Nephron progenitor cell (in vitro differentiated cells): Measurements from ENCODE around the gene FSTL4.

Experiments
- DNase-seq: peaks from one replicate; pipeline ENCODE4 v3.0.0; 2021
- H3K27ac Mint-ChIP-seq: 2 replicates; pipeline ENCODE4 v1.8.0; 2021; ENCODE audit warnings: mild to moderate bottlenecking, moderate library complexity, mixed read lengths
- H3K27me3 Mint-ChIP-seq: 2 replicates; pipeline ENCODE4 v1.8.0; 2021; ENCODE audit warnings: mild to moderate bottlenecking, low read depth, mixed read lengths; ENCODE audit not compliant: poor library complexity
- H3K36me3 Mint-ChIP-seq: 2 replicates; pipeline ENCODE4 v1.8.0; 2021; ENCODE audit warnings: low read depth, mixed read lengths
- H3K4me1 Mint-ChIP-seq: 2 replicates; pipeline ENCODE4 v1.8.0; 2021; ENCODE audit warnings: mixed read lengths
- H3K4me3 Mint-ChIP-seq: 2 replicates; pipeline ENCODE4 v1.8.0; 2021; ENCODE audit warnings: mild to moderate bottlenecking, moderate library complexity, mixed read lengths
- H3K9me3 Mint-ChIP-seq: 2 replicates; pipeline ENCODE4 v1.8.0; 2021; ENCODE audit warnings: mild to moderate bottlenecking, moderate library complexity, mixed read lengths
- TF ChIP-seq, protein P1 (sequence below): fragments of 200-600 bp; sonication (generic); IDR thresholded peaks from 2 replicates; pipeline ENCODE4 v1.5.0; 2021; ENCODE audit warnings: antibody characterized with exemption

FSTL4 gene

DNA sequence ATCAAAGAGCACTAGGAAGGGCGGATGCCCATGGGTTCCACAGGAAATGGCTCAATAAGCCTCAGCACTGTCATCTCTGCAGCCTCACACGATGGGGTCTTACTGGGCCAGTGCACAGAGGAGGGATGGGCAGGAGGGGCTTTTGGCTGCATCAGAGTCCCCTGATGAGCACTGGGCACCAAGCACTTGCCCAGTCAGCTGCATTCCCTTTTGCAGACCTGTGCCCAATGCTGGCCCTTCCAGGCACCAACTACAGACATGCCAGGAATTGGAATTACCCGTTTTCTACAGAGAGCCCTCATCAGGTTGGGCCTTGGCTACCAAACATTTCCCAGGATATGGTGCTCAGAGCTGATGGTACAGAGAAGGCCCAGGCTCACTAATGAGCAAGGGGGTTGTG lies 378.1 kb downstream of the FSTL4 start:
- no peaks in the 10 kb centered on the region for H3K9me3 Mint-ChIP-seq

DNA sequence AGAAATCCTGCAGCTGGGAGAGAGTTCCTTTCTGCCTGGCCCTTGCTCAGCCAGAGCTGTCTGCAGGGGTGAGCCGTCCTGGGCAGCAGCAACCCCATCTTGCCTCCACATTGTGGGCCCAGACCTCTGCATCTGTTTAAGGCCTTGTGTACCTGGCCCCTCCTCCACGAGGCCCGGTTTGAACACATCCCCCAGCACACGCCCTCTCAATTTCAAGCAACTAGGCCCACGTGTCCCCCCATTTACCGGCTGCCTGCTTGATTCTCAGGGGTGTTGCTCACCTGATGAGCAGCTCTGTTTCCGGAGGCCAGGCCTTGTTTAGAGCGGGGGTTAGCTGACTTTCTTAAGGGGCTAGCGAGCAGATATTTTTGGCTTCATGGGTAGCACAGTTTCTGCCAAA lies 378.7 kb downstream of the FSTL4 start:
- no peak overlapping the region for H3K4me3 Mint-ChIP-seq

More for the DNA sequence above, 378.1 kb downstream of the FSTL4 start:
- Mint-ChIP-seq H3K27me3 (peaks cover 12% of the 10 kb centered on the region), H3K4me1 (peaks cover 7% of the 10 kb centered on the region), H3K36me3 (no peaks in the 10 kb centered on the region), H3K27ac (no peak overlapping the region), H3K4me3 (no peak overlapping the region)
- no peak for DNase-seq
- TF ChIP-seq, protein P1, sequence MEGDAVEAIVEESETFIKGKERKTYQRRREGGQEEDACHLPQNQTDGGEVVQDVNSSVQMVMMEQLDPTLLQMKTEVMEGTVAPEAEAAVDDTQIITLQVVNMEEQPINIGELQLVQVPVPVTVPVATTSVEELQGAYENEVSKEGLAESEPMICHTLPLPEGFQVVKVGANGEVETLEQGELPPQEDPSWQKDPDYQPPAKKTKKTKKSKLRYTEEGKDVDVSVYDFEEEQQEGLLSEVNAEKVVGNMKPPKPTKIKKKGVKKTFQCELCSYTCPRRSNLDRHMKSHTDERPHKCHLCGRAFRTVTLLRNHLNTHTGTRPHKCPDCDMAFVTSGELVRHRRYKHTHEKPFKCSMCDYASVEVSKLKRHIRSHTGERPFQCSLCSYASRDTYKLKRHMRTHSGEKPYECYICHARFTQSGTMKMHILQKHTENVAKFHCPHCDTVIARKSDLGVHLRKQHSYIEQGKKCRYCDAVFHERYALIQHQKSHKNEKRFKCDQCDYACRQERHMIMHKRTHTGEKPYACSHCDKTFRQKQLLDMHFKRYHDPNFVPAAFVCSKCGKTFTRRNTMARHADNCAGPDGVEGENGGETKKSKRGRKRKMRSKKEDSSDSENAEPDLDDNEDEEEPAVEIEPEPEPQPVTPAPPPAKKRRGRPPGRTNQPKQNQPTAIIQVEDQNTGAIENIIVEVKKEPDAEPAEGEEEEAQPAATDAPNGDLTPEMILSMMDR: no peak

DNA sequence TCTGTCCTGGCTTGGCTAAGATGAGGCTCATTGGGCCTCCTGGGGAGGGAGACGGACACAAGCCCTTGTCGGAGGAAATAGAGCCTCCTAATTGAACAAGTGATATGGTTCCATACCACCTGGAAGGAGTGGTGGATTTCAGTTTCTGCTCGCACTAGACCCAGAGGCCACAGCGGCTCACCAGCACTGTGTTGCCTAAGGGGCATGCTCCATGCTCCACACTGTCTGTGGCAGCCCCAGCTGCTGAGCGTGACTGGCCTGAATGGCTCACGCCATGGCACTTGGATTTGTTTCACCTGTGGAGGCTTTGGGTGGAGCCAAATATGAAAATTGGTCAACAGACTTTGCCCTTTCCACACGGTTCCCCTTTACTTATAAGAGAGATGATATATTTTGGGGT lies 379.4 kb downstream of the FSTL4 start:
- TF ChIP-seq, protein P1: no peak
- H3K36me3 Mint-ChIP-seq: no peaks in the 10 kb centered on the region
- H3K27ac Mint-ChIP-seq: no peak overlapping the region
- no peaks in the 10 kb centered on the region for H3K9me3 Mint-ChIP-seq
- H3K4me3 Mint-ChIP-seq: no peak overlapping the region
- no peak for DNase-seq
- H3K4me1 Mint-ChIP-seq: peaks cover 7% of the 10 kb centered on the region
- peaks cover 12% of the 10 kb centered on the region for H3K27me3 Mint-ChIP-seq

More for the DNA sequence above, 378.7 kb downstream of the FSTL4 start:
- H3K9me3 Mint-ChIP-seq: no peaks in the 10 kb centered on the region
- H3K27me3 Mint-ChIP-seq: peaks cover 12% of the 10 kb centered on the region
- no peaks in the 10 kb centered on the region for H3K36me3 Mint-ChIP-seq
- TF ChIP-seq, protein P1: no peak
- no peak overlapping the region for H3K27ac Mint-ChIP-seq
- no peak for DNase-seq
- peaks cover 7% of the 10 kb centered on the region for H3K4me1 Mint-ChIP-seq

DNA sequence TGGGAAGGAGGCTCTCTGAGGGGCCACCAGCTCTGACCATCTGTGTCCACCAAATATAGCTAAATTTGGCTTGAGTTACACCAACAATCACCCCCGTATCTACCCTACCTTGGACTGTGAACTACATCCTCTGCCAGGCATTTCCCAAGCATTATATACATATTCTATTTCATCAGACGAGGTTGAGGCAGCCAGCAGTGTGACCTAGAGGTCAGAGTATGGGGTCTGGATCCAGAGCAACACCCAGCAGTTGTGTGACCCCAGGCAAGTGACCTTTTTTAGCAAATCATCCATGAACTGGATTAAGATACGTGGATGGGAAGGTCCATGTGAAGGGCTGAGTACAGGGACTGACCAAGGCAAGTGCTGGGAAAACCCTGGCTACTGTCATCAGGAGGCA lies 379.9 kb downstream of the FSTL4 start:
- Mint-ChIP-seq H3K36me3 (no peaks in the 10 kb centered on the region), H3K9me3 (no peaks in the 10 kb centered on the region), H3K4me1 (peaks cover 7% of the 10 kb centered on the region), H3K27me3 (peaks cover 15% of the 10 kb centered on the region), H3K4me3 (no peak overlapping the region), H3K27ac (no peak overlapping the region)
- DNase-seq: no peak
- TF ChIP-seq, protein P1: no peak

DNA sequence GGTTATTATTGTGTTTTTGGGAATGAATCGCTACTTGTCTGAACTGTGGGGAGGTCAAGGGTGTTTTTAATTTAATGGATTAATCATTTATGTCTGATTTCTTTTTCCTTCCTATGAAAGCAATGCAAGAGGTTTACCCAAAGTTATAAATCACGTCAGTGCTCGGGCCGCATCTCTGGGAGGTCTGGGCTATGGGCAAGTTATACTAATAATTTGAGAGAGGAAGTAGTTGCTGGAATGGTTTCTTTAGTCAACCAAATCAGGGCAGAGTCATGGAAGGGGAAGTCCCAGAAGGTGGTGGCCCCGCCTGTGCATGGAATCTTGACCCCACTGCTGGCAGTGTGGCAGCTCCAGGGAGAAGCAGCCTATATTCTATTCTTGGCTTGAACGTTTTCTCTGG lies 380.3 kb downstream of the FSTL4 start:
- no peak for DNase-seq
- Mint-ChIP-seq H3K27ac (no peak overlapping the region), H3K9me3 (no peaks in the 10 kb centered on the region), H3K27me3 (peaks cover 11% of the 10 kb centered on the region), H3K4me1 (peaks cover 7% of the 10 kb centered on the region), H3K4me3 (no peak overlapping the region), H3K36me3 (no peaks in the 10 kb centered on the region)
- TF ChIP-seq, protein P1: no peak

DNA sequence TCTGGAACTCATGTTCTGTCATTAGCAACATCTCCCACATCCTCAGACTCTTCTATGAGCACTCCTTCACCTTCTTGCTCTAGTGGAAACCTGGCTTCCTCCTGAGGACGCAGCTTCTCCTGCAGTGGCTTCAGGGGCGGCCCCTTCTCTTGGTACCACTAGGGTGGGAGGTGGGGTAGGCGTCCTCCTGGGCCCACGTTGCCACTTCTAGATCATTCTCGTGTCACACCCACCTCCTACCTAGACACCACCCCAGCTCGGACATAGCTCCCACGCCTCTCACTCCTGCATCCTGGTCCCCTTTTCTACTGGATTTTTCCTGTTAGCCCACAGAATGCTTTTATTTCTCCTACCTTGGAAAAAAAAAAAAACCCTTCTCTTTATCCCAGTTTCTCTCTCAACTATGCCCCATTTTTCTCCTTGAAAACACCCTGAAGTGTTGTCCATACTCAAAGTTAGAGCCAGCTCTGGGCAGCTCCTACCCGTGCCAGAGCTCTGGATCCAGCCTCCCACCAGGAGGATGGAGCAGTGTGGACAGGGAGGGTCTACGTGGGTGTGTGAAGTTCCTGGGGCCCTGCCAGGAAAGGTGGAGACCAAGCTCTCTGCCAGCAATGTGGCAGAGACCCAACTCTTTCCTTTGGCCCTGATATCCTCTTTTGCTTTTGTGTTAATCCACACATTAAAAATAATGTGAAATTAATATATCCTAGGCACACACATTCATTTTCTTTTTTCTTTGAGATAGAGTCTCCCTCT lies 381.3 kb downstream of the FSTL4 start:
- no peaks in the 10 kb centered on the region for H3K36me3 Mint-ChIP-seq
- H3K27me3 Mint-ChIP-seq: peaks cover 11% of the 10 kb centered on the region
- H3K4me1 Mint-ChIP-seq: no peaks in the 10 kb centered on the region
- DNase-seq: no peak
- no peaks in the 10 kb centered on the region for H3K9me3 Mint-ChIP-seq
- H3K4me3 Mint-ChIP-seq: no peak overlapping the region
- TF ChIP-seq, protein P1: no peak
- no peak overlapping the region for H3K27ac Mint-ChIP-seq
